Testis (tissue), 3 donors: Measurements from ENCODE around the gene GPR157. TPM values are rescaled to one million over a fixed set of nuclear protein-coding genes. Genes with fewer than 3 reads are reported as not detected.
"Not testable (repeated sequence)": the region's sequence is repeated elsewhere in the genome, so short reads cannot be mapped to it uniquely, and the experiment has no call there.

Experiments
- DNase-seq: peaks from one replicate; pipeline ENCODE4 v3.0.0-alpha.2; 2019
- H3K27ac ChIP-seq, 2 donors: fragments of 200-600 bp; sonication (generic); one replicate each; pipeline ENCODE4 v1.5.1; 2019
- H3K27me3 ChIP-seq: fragments of 200-600 bp; sonication (generic); one replicate; pipeline ENCODE4 v1.5.1; 2019
- H3K36me3 ChIP-seq: fragments of 200-600 bp; sonication (generic); one replicate; pipeline ENCODE4 v1.5.1; 2017; ENCODE audit warnings: low read depth; ENCODE audit errors: missing control alignments
- H3K4me1 ChIP-seq: fragments of 200-600 bp; sonication (generic); one replicate; pipeline ENCODE4 v1.5.1; 2019
- H3K4me3 ChIP-seq, 2 donors: fragments of 200-600 bp; sonication (generic); one replicate each; pipeline ENCODE4 v1.5.1; 2017 to 2019
- H3K9me3 ChIP-seq: fragments of 200-600 bp; sonication (generic); one replicate; pipeline ENCODE4 v1.5.1; 2017
- CTCF ChIP-seq, 3 experiments: fragments of 450-650 bp in 2 of 3; fragments of 200-600 bp in 1 of 3; sonication (generic) in 1 of 3; IDR thresholded peaks; one replicate each; pipeline ENCODE4 v1.5.1; 2016 to 2019; ENCODE audit warnings: antibody characterized with exemption in 3 of 3, mild to moderate bottlenecking in 2 of 3, moderate library complexity in 1 of 3
- POLR2A ChIP-seq: fragments of 450-650 bp; IDR thresholded peaks from one replicate; pipeline ENCODE4 v1.6.1; 2017; ENCODE audit warnings: antibody characterized with exemption, mild to moderate bottlenecking, moderate library complexity
- WGBS, 2 donors: methylation state at CpG; one replicate each; pipeline ENCODE4 v1.1.5; 2018; 5-methylcytosine and 5-hydroxymethylcytosine counted together
- intact Hi-C: fragments of 100-400 bp; cut with DNase I; formaldehyde crosslinking; loops from one replicate; pipeline ENCODE4 v1.15.1; 2023; ENCODE audit warnings: low total_unique reads
- polyA plus RNA-seq: library from polyadenylated mRNA; stranded (reverse); fragments of 350-450 nt; fragmentation: Illumina TruSeq; extraction: RNeasy Lipid Tissue Mini Kit (QIAGEN cat#74804); gene quantifications from one replicate; pipeline ENCODE4 v1.2.3, GENCODE V29; 2014; ENCODE audit warnings: low read depth, low replicate concordance; ENCODE audit not compliant: insufficient read depth
- total RNA-seq, 2 donors: library from RNA; depleted of rRNA; stranded (reverse); fragments of >200 nt; gene quantifications; one replicate each; pipeline ENCODE4 v1.2.3, GENCODE V29; 2016

The GPR157 gene
- total and polyA plus RNA-seq, 3 donors from 2014 or later: 4.1 to 11.7 (median 8.8) TPM

DNA sequence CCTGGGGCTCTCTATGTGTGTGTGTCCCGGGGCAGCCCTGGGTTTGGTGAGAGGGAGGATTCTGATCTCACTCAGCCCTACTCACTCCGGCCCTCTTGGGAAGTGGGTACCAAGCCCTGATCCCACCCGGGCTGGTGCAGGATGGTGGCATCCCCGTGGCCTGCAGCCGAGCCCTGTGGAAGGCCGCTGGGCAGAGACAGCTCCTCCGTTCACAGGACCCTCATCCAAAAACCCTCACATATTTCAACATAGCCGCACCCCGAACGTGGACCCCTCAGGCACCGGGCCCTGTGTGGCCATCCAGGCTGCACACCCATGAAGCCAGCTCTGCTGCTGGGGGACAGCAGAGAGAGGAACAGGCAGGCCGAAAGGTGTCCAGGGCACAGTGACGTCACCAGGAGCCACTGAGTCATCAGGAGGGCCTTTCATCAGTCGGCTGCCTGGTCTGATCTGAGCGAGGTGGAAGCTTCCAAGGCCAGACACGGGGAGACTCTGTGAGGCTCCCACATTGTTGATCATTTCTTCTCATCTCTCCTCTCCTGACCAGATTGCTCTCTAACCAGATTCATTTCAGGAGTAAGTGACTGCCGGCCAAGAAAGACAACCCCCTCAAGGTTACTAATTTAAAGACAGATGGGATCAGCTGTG lies 16.2 kb upstream of the GPR157 start:
- TF ChIP-seq CTCF (IDR thresholded peaks at IDR 0.05): no peak
- TF ChIP-seq POLR2A: no peak
- no peak for DNase-seq
- Histone ChIP-seq H3K27ac (no peak overlapping the region), H3K27me3 (no peaks in the 10 kb centered on the region), H3K4me1 (peaks cover 8% of the 10 kb centered on the region), H3K4me3 (no peak overlapping the region), H3K36me3 (no peaks in the 10 kb centered on the region), H3K9me3 (no peaks in the 10 kb centered on the region)
- 78 to 92% methylated on average over 9 to 17 of the region's 17 CpGs for WGBS, 2 donors
- intact Hi-C loops: no loop called here

- DNase-seq, H3K27me3 ChIP-seq, H3K9me3 ChIP-seq, intact Hi-C loops, H3K4me1 ChIP-seq, H3K27ac ChIP-seq, H3K4me3 ChIP-seq, H3K36me3 ChIP-seq: not testable (repeated sequence)
- WGBS, 2 donors: 91 to 97% methylated on average over 7 of the region's 7 CpGs
These were observed 15.6 kb upstream of the GPR157 start for GRCh38 chr1:9144494-9144893.

DNA sequence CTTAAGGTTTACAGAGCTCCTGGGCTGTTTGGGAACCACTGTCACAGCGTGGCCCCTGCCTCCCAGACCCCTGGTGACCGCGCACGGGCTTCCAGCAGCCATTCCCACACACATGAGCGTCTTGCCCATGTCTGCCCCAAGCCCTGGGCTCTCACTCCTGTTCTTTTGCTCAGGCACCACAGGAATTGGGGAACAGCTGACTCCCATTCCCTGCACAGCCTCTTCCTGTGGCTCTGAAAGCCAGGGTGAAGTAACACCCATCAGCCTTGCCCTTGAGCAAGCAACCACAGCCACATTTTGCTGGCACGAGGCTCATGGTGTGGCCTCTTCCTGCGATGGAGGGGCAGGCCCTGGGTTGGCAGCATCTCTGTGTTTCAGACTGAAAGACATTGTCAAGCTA lies 14.3 kb upstream of the GPR157 start:
- intact Hi-C loops: no loop called here
- no peak overlapping the region for H3K27ac ChIP-seq
- WGBS, 2 donors: 69 to 78% methylated on average over 5 to 7 of the region's 7 CpGs

GRCh38 chr1:9139930-9140329 lies 11.0 kb upstream of the GPR157 start:
- peaks cover 4% of the 10 kb centered on the region for H3K4me1 ChIP-seq
- H3K27me3 ChIP-seq: no peaks in the 10 kb centered on the region
- DNase-seq: no peak
- no peak for TF ChIP-seq POLR2A
- TF ChIP-seq CTCF (IDR thresholded peaks at IDR 0.05): no peak
- no peaks in the 10 kb centered on the region for H3K36me3 ChIP-seq
- intact Hi-C loops: no loop called here
- WGBS, 2 donors: 91 to 96% methylated on average over 2 of the region's 2 CpGs
- H3K9me3 ChIP-seq: no peaks in the 10 kb centered on the region
- H3K4me3 ChIP-seq: no peak overlapping the region
- H3K27ac ChIP-seq: no peak overlapping the region

More for the DNA sequence above, 14.3 kb upstream of the GPR157 start:
- H3K4me3 ChIP-seq: no peak overlapping the region
- H3K4me1 ChIP-seq: no peaks in the 10 kb centered on the region
- no peak for TF ChIP-seq CTCF (IDR thresholded peaks at IDR 0.05)
- TF ChIP-seq POLR2A: no peak
- no peaks in the 10 kb centered on the region for H3K27me3 ChIP-seq
- no peaks in the 10 kb centered on the region for H3K9me3 ChIP-seq
- DNase-seq: no peak
- no peaks in the 10 kb centered on the region for H3K36me3 ChIP-seq

DNA sequence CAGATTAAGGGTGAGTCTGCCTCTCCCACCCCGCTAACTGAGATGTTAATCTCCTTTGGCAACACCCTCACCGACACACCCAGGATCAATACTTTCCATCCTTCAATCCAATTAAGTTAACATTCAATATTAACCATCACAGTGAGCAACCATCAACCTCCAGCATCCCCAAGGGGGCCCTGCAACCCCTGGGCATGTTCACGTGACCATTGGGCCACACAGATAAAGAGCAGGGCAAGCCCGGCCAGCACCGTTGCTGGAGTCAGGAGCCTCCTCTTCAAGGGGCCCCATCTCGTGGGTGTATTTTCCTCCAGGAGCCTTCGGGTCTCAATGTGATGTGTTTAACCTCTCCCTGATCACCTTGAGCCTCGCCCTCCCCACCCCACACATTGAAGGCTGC lies 8.0 kb upstream of the GPR157 start:
- intact Hi-C loops: no loop called here
- no peak overlapping the region for H3K27ac ChIP-seq
- DNase-seq: no peak

More for the DNA sequence above, 8.0 kb upstream of the GPR157 start:
- Histone ChIP-seq H3K27me3 (no peaks in the 10 kb centered on the region), H3K9me3 (no peaks in the 10 kb centered on the region), H3K4me1 (peaks cover 8% of the 10 kb centered on the region), H3K4me3 (no peak overlapping the region), H3K36me3 (no peaks in the 10 kb centered on the region)
- TF ChIP-seq CTCF (IDR thresholded peaks at IDR 0.05) (no peak), POLR2A (no peak)
- WGBS, 2 donors: 79 to 85% methylated on average over 8 of the region's 8 CpGs
